Fibroblast of mammary gland (primary cell): ENCODE results near the gene LPP.

ENCODE experiments used
- DNase-seq: peaks from one replicate; pipeline ENCODE4 v3.0.0-alpha.2; 2010; ENCODE audit warnings: low read depth
- H3K4me3 ChIP-seq: 2 replicates; pipeline ENCODE4 v1.5.1; 2011; ENCODE audit warnings: low read depth, mild to moderate bottlenecking, low read length, moderate library complexity; ENCODE audit not compliant: control insufficient read depth
- CTCF ChIP-seq: conservative IDR thresholded peaks from 2 replicates; pipeline ENCODE4 v1.5.1; 2011; ENCODE audit warnings: low read depth, low read length, inconsistent platforms; ENCODE audit not compliant: control insufficient read depth, insufficient read depth

Gene LPP

GRCh38 chr3:188812198-188812597, 658.2 kb downstream of the LPP start:
- H3K4me3 ChIP-seq = no peak overlapping the region
- no peak for DNase-seq
- no peak for TF ChIP-seq CTCF

- DNase-seq = no peak
- no peak for TF ChIP-seq CTCF
- H3K4me3 ChIP-seq = no peak overlapping the region
Measured at GRCh38 chr3:188814581-188814980, 660.6 kb downstream of the LPP start.

GRCh38 chr3:188817103-188817934, 663.4 kb downstream of the LPP start:
- H3K4me3 ChIP-seq = no peak overlapping the region
- no peak for DNase-seq
- no peak for TF ChIP-seq CTCF

GRCh38 chr3:188817935-188818269, 663.9 kb downstream of the LPP start:
- TF ChIP-seq CTCF = no peak
- no peak overlapping the region for H3K4me3 ChIP-seq
- DNase-seq = no peak

- DNase-seq = no peak
- TF ChIP-seq CTCF = no peak
- H3K4me3 ChIP-seq = no peak overlapping the region
Measured at GRCh38 chr3:188818282-188818681, 664.3 kb downstream of the LPP start.

GRCh38 chr3:188819939-188820338, 666.0 kb downstream of the LPP start:
- no peak for TF ChIP-seq CTCF
- peak; percentile 80 for DNase-seq
- no peak overlapping the region for H3K4me3 ChIP-seq
